ENCODE results near the gene TMIGD2.
A peak's percentile ranks its signal among the peaks of the same experiment; 100 is the strongest.
"Not testable (repeated sequence)": the region's sequence is repeated elsewhere in the genome, so short reads cannot be mapped to it uniquely, and the experiment has no call there.

Gene TMIGD2

GRCh38 chr19:4266253-4267000 is 35.8 kb downstream of the TMIGD2 start:
- DNase-seq: no peak

GRCh38 chr19:4264812-4265211 is 37.4 kb downstream of the TMIGD2 start:
- no peak for DNase-seq

- no peak for DNase-seq
Measured at GRCh38 chr19:4260613-4261191, 41.5 kb downstream of the TMIGD2 start.

DNA sequence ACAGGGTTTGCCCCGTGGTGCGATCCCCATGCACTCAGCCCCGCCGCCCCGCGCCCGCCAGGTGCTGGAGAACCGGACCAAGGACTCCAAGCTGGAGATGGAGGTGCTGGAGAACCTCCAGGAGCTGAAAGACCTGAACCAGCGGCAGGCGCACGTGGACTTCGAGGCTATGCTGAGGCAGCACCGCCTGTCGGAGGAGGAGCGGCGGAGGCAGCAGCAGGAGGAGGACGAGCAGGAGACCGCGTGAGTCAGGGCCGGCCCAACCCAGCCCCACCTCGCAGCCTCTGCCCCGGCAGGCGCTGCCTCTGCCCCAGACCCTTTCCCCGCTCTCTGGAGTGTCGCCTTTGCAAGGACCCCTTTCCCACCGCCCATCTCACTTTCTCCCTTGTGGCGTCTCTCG is 44.0 kb downstream of the TMIGD2 start:
- DNase-seq: no peak

GRCh38 chr19:4257025-4257424 is 45.2 kb downstream of the TMIGD2 start:
- DNase-seq: no peak

GRCh38 chr19:4256563-4256962 is 45.6 kb downstream of the TMIGD2 start:
- no peak for DNase-seq

GRCh38 chr19:4246767-4247593 is 55.2 kb downstream of the TMIGD2 start, which contains the start of gene YJU2:
TSS of gene YJU2 (plus strand) at chr19:4247080. CDS start at chr19:4247147, 67 bp downstream.
- peak; percentile 96 for DNase-seq

DNA sequence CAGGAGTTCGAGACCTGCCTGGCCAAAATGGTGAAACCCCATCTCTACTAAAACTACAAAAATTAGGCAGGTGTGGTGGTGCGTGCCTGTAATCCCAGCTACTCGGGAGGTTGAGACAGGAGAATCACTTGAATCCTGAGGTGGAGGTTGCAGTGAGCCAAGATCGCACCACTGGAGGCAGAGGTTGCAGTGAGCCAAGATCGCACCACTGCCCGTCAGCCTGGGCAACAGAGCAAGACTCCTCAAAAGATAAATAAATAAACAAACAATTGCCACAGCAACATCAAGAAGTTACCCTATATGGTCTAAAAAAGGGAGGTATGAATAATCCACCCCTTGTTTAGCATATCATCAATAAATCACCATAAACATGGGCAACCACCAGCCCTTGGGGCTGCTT is 56.3 kb downstream of the TMIGD2 start:
- not testable (repeated sequence) for DNase-seq

Measured in activated CD4-positive, alpha-beta T cell treated with anti-CD3 and anti-CD28 coated beads for 1 hour (primary cell).